ENCODE measurements around the gene SOX5.

- TF ChIP-seq, protein P1, sequence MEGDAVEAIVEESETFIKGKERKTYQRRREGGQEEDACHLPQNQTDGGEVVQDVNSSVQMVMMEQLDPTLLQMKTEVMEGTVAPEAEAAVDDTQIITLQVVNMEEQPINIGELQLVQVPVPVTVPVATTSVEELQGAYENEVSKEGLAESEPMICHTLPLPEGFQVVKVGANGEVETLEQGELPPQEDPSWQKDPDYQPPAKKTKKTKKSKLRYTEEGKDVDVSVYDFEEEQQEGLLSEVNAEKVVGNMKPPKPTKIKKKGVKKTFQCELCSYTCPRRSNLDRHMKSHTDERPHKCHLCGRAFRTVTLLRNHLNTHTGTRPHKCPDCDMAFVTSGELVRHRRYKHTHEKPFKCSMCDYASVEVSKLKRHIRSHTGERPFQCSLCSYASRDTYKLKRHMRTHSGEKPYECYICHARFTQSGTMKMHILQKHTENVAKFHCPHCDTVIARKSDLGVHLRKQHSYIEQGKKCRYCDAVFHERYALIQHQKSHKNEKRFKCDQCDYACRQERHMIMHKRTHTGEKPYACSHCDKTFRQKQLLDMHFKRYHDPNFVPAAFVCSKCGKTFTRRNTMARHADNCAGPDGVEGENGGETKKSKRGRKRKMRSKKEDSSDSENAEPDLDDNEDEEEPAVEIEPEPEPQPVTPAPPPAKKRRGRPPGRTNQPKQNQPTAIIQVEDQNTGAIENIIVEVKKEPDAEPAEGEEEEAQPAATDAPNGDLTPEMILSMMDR (IDR thresholded peaks at IDR 0.05; ENCODE audit: low read depth, low read length) = no peak
- no peak for TF ChIP-seq POLR2A (IDR thresholded peaks at IDR 0.05; ENCODE audit: extremely low read depth, insufficient read length)
Observed at GRCh38 chr12:23815810-23816209, 133.7 kb downstream of the SOX5 start.

Data from NB4 (cell line).